ENCODE results near the gene ELL2.

- no peak for TF ChIP-seq ZNF704 (CRISPR knock-in tag; IDR thresholded peaks at IDR 0.05; ENCODE audit: borderline replicate concordance)
- TF ChIP-seq MIER3 (CRISPR knock-in tag; IDR thresholded peaks at IDR 0.05; ENCODE audit: borderline replicate concordance) = no peak
- no peak for TF ChIP-seq GLMP (CRISPR knock-in tag; IDR thresholded peaks at IDR 0.05; ENCODE audit: borderline replicate concordance)
- TF ChIP-seq ZNF274 (CRISPR knock-in tag; IDR thresholded peaks at IDR 0.05) = no peak
- TF ChIP-seq CTCF (CRISPR knock-in tag; IDR thresholded peaks at IDR 0.05) = no peak
- TF ChIP-seq ZFP91 (CRISPR knock-in tag; IDR thresholded peaks at IDR 0.05; ENCODE audit: borderline replicate concordance) = no peak
- TF ChIP-seq MAX (IDR thresholded peaks at IDR 0.05) = no peak
- no peak for TF ChIP-seq GLI4 (CRISPR knock-in tag; IDR thresholded peaks at IDR 0.05; ENCODE audit: borderline replicate concordance)
- TF ChIP-seq HNF1B (CRISPR knock-in tag; IDR thresholded peaks at IDR 0.05) = no peak
These were observed 42.4 kb upstream of the ELL2 start for GRCh38 chr5:96004087-96004486.

Data from HepG2 (cell line).